Stimulated activated CD4-positive, alpha-beta T cell treated with anti-CD3 and anti-CD28 coated beads, Interleukin-12 subunit alpha, Interleukin-12 subunit beta, amount 100 ng/mL, for 48 hours (primary cell): ENCODE data around the gene CYP46A1.
A peak's percentile ranks its signal among the peaks of the same experiment; 100 is the strongest.
"Not testable (repeated sequence)": the region's sequence is repeated elsewhere in the genome, so short reads cannot be mapped to it uniquely, and the experiment has no call there.

Experiments
- DNase-seq, 3 donors: peaks; one replicate each; pipeline ENCODE4 v3.0.0-alpha.2; 2020; ENCODE audit warnings: low read depth in 2 of 3, low spot score in 1 of 3

The CYP46A1 gene

DNA sequence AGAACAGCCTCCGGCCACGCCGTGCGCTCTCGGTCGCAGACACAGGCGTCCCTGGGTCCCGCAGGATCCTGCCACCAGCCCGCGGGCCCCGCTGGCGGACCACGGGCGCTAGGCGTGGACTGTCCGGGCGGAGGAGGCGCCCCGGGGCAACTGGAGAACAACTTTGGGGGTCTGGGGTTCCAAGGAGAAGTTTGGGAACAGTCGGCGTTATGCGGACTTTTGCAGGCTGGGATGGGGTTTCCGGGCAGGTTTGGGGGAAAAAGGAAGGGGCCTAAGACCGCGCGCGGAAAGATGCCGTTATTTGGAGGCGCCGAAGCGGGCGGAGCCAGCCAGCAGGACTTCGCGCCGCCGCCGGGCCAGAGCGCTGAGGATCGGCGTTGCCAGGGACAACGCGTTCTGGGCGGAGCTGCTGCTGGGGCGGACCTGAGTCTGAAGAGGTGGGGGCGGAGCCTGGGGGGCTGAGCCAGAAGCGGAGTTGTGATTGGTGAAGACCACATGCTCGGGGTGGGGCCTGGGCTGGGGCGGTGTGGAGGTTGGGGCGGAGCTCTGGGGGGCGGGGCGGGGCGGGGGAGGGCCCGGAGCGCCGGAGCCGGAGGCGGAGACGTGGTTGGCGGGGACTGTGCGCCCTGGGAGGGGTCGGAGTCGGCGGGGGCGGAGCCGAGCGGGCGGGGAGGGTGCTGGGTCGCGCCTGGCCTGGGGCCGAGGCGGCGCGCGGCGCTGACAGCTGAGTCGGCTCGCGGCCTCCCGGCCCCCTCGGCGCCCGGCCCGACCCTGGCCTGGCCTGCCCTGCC is at the start of gene CYP46A1:
Gene CYP46A1, plus strand, starts transcription at position 680 of the 791 bp plus-strand sequence. CDS start 120 bp downstream, outside the sequence.
- DNase-seq, result peak; percentile 98 to 100 (median 99)

DNA sequence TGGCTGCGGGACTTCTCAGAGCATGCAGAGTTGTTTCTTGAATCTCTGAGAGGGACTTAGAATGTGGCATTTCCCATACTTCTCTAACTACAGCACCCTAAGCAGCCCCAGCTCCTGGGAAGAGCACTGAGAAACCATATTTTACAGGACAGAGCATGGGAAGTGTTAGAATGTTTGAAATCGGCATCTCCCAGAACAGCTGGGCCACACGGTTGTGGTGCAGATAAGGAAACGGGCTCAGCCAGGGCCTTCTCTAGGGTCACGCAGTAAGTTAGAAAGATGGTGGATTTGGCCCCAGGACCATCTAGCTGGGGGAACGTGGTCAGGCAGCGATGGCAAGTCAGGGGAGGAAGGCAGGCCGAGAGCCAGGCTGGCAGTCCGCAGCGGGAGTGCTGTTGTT is 49.7 kb upstream of the CYP46A1 start:
- no peak for DNase-seq

DNA sequence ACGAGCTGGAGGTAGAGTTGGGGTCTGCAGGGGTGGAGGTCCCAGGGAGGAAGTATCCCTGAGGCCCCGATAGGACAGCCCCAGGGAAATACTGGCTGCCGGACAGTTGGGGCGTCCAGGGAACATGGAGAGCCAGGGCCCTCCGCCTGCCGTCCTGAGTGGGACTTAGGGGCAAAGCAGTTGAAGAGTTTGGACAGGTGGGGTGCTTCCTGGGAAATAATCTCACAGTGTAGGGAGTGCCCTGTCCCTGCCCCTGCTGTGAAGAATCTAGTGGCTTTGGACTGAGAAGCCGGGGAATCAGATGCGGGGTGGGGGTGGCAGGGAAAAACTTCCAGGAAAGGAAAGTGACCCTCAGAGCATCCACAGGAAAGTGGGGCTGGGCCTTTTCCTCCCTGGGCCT is 49.0 kb upstream of the CYP46A1 start:
- no peak for DNase-seq

DNA sequence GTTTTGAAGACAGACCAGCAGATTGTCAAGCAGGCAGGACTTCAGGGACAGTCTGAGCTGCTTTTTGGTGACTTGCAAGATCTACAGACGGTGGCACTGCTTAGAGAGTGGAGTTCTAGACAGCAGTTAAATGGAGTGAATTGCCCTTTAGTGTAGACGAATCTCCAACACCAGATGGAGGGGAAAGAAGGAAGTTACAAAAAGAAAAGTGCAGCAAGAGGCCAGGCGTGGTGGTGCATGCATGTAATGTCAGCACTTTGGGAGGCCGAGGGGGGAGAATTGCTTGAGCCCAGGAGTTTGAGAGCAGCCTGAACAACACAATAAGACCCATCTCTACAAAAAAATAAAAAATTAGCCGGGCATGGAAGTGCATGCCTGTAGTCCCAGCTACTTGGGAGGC is 47.6 kb upstream of the CYP46A1 start:
- no peak for DNase-seq

DNA sequence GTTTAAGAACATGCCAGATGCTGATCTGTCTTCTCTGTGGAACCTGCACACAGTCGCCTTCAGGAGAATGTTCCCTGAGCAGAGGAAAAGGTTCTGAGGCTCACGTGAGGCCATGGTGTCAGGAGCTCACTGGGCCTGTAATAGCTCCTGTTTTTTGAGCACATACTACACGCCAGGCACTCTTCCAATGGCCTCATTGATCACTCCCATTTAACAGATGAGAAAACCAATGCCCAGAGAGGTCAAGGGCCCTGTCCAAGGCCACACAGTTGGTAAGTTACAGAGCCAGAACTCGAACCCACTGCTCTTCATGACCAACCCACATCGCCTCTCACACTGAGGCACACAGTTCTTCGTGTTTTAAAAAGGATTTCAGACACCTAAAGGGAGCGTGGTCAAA is 46.5 kb upstream of the CYP46A1 start:
- DNase-seq, result no peak

DNA sequence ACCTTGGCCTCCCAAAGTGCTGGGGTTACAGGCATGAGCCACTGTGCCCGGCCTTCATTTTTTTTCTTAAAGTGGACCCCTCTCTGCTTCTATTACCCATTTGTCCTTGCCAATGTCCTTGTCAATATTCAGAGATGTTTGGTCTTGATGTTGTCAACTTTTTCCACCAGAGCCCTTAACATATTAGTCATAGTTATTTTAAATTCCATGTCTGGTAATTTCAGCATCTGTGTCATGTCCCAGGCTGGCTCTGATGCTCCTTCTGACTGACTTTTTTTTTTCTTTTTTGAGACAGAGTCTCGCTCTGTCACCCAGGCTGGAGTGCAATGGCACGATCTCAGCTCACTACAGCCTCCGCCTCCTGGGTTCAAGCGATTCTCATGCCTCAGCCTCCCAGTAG is 41.3 kb upstream of the CYP46A1 start:
- not testable (repeated sequence) for DNase-seq

DNA sequence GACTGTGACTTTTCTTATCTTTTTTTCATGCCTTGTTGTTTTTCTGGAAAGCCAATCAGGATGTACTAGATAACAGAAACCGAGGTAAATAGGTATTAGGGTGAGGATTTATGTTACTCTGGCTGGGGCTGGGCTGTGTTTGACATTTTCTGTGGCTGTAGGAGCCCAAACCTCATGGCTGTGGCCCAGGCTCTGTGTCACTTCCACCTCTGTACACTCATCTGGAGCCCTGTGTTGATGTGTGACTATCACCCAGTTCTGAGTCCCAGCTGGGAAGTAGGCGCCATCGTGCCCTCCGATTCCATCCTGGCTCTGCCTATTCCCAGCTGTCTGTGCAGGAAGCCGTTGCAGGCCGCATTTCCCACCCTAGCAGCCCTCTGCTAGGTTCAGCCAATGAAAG is 40.8 kb upstream of the CYP46A1 start:
- DNase-seq, result no peak

DNA sequence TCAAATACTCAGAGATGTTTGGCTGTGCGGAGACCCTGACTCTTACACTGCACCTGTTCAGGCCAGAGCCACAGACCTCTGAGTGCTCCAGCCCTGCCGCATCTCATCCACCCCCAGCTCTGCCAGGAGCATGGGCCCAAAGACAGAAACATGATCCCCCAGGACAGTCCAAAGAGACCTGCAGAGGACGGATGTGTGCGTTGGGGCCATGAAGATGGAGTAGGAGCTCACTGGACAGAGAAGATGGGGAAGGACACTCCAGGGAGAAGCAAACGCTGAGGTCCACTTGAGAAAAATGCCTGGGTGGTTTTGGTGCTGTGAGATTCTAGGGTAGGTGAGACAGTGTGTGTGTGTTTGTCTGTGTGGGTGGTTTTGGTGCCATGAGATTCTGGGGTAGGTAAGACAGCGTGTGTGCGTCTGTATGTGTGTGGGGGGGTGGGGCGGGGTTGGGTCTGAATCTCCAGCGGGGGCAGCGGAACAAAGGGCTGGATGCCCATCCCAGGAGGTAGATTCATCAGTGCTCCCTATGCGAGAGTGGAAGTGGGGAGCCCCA is 40.0 kb upstream of the CYP46A1 start:
- DNase-seq, result no peak

DNA sequence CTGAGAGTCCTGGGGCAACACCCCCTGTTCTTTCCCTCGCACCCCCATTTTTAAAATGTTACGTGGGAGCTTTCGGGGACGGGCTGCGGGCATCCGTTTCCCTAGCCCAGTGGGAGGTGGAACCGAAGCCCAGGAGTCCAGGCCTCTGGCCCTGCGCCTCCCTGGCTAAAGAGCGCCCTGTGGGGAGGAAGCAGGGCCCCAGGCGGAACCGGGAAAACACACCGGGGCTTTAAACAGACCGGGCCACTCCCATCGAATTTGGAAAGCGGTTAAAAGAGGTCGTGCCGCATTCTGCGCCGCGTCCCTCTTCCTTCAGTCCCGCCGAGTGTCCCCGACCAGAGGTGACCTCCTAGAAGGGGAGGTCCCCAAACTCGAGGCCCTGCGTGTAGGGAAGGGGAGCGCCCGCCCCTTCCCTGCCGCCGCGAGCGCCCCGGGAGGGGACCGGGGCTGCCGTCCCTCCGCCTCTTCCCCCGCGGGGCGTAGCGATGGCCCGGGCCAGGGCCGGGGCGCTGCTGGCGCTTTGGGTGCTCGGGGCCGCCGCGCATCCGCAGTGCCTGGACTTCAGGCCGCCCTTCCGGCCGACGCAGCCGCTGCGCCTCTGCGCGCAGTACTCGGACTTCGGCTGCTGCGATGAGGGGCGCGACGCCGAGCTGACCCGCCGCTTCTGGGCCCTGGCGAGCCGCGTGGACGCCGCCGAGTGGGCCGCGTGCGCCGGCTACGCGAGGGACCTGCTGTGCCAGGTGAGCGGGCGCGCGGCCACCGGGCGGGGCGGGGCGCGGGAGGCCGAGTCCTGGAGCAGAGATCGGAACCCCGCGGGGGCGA is 39.2 kb upstream of the CYP46A1 start, which contains the start of gene HHIPL1:
Gene HHIPL1, plus strand, starts transcription at position 407 of the 822 bp plus-strand sequence. Its CDS starts 79 bp downstream, at position 486.
- DNase-seq, result no peak

DNA sequence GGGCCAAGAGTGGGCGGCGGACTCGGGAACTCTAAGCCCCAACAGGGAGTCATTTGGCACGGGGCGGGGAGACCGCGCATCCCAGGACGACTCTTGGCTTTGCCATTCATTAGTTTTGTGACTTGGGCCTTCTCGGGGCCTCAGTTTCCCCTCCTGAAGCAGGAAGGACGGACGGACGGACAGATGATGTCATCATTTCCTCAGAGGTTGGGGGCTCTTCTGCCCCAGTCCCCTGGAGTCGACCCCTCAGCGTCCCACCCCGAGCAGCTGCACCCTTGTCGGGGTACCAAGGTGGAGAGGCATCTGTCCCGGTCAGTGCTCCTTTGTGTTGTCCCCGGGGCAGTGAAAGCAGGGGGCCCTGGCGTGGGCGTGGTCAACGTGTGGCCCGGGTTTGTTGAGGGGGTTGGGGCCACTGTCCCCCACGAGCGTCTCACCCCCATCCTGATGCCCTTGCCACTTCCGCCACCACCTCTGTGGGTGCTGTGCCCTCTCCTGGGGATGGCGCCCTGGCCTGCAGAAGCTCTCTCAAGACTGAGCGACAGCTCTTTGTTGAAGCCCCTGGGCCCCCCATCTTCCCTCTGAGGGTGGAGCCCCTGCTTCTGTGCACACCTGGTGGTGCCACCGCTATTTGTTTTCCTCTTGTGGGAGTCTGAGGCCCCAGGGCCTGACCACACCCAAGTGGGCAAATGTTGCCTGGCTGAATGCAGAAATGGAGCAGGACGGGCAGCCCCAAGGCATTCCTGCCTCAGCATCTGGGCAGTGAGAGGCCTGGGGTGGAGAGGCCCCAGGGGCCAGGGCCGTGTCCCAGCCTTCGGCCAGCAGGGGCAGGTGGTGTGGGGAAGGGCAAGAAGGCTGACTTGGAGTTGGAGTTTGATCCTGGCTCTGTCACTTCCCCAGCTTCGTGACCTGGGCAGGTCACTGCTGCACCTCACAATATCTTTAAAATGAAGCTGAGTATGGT is 38.3 kb upstream of the CYP46A1 start:
- DNase-seq, result no peak

DNA sequence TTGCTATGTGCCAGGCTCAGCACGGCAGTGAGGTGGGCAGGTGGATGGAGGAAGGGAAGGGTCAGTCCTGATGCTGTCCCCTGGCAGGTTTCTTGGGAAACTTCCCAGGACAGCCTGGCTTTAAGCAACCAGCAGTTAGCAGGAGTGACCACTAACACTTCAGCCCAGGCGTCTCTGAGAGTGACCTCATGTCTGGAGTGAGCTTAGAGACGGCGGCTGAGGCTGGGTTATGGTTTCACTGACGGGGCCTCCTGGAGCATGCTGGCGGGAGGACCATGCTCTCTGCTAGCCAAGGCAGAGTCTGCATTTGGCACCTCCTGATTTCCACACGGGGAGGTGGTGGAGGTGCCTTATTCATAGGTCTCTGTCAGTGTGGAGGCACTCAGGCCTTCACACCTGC is 36.7 kb upstream of the CYP46A1 start:
- DNase-seq, result no peak

DNA sequence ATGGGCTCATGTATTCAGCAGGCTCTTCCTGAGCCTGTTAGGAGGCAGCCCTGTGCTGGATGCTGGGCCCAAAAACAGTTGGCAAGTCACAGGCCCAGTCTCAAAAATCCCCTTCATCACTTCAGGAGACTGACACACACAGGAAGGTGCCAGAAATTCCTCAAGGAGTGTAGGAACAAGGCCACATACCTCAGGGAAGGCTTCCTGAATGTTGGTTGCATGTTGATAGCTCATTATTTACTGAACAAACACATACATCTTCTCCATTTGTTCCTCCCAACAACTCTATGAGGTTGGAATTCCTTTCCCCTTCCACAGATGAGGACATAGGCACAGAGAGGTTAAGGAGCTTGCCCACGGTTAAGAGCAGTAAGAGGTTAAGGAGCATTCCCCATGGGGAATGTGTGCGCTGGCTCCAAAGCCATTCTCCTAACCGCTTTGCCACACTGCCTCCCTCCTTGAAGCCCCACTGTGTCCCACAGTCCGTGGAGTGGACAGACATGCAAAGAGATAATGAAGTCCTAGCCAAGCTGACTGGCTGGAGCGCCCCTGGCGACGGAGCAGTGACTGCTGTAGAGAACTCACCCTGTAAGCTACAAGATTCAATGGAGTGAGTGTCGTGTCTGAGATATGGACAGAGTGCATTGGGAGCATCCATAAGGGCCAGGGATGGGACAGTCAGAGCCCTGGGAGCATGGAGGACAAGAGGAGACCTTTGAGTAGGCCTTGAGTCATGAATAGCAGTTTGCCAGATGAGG is 35.9 kb upstream of the CYP46A1 start:
- DNase-seq, result no peak

DNA sequence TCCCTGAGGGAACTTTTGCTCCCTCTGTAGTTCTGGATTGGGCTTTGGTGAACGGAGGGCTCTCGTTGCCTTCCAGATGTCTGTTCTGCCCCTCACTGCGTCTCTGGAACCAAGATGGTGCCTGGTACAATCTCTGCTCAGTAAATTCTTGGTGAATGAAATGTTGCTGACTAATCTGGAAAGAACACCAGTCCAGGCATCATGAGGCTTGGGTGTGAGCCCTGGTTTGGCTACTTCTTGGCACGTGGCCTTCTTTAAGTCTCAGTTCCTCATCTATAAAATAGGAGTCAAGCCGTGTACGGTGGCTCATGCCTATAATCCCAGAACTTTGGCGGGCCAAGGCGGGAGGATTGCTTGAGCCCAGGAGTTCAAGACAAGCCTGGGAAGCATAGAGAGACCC is 34.9 kb upstream of the CYP46A1 start:
- DNase-seq, result no peak

DNA sequence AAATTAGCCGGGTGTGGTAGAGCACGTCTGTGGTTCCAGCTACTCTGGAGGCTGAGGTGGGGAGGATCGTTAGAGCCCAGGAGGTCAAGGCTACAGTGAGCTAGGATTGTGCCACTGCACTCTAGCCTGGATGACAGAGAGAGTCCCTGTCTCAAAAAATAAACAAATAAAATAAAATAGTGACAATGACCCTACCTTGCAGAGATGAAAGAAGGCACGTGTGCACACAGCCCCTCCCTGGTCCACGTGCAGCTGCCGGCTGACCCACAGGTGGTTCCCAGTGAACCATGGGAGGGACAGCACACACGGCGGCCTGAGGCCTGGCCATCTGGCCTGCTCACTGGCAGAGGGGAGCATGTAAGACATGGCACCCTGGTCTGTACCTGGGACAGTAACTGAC is 34.5 kb upstream of the CYP46A1 start:
- DNase-seq, result no peak

DNA sequence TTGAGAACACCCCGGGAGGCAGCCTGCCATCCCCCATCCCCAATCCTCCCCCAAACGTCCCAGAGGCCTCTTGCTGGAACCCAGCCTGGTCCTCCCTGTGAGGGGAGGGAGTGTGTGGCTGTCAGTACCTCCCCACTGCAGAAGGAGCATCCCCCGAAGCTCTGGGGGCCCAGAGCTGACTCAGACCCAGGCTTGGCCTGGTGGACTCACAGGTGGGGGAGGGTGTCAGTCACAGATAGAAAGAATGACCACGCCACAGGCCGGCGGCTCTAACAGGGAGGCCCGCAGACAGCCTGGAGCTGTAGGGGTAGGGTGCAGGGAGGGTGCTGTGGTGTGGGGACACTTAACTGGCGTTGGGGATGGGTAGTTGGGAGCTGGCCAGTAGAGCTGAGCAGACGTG is 33.9 kb upstream of the CYP46A1 start:
- DNase-seq, result no peak

DNA sequence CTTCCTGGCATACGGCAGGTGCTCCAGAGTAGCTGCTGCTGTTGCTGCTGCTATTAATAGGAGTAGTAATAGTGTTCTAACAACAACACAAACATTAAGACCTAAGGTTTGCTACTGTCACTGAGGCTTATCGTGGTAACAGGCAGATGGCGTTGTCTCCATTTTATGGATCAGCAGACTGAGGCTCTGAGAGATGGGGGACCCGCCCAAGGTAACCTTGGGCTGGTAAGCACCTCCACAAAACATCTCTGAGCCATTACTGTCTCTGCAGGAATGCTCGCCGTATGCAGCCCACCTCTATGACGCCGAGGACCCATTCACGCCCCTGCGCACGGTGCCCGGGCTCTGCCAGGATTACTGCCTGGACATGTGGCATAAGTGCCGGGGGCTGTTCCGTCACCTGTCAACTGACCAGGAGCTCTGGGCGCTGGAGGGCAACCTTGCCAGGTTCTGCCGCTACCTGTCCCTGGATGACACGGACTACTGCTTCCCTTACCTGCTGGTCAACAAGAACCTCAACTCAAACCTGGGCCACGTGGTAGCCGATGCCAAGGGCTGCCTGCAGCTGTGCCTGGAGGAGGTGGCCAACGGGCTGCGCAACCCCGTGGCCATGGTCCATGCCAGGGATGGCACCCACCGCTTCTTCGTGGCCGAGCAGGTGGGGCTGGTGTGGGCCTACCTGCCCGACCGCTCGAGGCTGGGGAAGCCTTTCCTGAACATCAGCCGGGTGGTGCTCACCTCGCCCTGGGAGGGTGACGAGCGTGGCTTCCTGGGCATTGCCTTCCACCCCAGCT is 31.9 kb upstream of the CYP46A1 start:
- no peak for DNase-seq

DNA sequence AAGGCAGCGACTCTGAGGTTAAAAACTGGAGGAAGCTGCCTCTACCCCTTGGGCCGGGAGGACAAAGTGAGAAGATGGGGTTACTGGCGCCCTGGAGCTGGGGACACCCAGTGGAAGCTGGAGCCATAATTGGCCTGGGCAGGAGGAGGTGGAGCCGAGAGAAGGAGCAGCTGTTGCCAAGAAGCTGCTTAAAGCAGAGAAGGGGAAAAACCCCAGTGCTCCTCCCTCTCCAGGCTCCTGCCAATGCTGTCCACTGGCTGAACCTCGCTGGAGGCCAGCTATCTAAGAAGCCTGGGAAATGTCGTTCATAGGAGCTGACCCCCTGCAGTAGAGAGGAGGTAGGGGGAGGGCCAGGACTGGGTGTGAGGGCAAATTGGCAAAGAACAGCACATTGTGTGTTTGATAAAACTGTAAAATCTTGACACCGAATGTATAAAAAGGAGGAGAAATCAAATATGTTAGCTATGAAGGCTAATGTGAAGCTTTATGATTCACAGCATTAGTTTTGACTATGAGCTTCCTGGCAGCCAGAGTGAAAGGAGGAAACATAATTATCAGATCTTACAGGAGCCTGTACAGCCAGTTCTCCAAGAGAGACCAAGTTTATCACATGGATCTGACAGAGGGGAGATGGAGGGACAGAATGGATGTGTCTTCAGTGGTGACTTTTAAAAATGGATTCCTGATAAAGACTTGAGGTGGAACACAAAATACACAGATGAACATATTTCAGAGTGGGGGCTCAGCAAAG is 29.7 kb upstream of the CYP46A1 start:
- no peak for DNase-seq

DNA sequence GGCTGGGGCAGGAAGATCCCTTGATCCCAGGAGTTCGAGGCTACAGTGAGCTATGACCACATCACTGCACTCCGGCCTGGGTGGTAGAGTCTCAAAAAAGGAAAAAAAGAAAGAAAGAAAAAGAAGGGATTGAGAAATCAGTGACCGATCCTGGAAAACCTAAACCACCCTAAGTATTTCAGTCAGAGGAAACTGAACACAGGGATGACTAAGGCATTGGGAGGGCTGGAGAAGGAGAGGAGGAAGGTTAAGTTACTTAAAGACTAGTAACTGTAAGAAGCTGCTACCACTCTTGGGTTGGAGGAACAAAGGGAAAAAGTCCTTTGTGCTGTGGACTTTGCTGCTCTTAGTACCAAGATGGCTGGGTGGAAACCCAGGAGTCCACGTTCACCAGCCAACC is 28.6 kb upstream of the CYP46A1 start:
- no peak for DNase-seq

DNA sequence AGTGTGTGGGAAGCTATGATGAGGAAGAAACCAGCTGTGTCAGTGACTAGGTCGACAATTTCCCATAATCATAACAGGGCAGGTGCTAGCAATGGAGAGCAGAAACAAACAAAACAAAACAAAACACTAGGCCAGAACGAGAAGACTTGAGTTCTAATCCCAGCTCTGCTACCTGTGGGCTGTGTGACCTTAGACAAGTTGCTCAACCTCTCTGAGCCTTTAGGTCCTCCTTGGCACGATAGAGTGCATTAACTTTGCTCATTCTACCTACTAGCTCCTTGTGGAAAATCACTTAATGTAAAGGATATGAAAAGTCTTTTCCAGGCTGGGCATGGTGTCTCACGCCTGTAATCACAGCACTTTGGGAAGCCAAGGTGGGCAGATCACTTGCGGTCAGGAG is 27.9 kb upstream of the CYP46A1 start:
- no peak for DNase-seq
